HT1080 (cell line): ENCODE data around the gene RAB9A. TPM values are rescaled to one million over a fixed set of nuclear protein-coding genes. Genes with fewer than 3 reads are reported as not detected.
A peak's percentile ranks its signal among the peaks of the same experiment; 100 is the strongest.

Experiments
- DNase-seq: peaks from one replicate; pipeline ENCODE4 v3.0.0-alpha.2; 2015; ENCODE audit warnings: low read depth
- total RNA-seq: library from RNA; depleted of rRNA; stranded (reverse); fragments of >200 nt; shearing (Covaris generic); gene quantifications from 2 replicates; pipeline ENCODE4 v1.2.3, GENCODE V29; 2014; rRNA removed

The RAB9A gene
- total RNA-seq, 1 experiment from 2014 or later: 15.9 TPM

DNA sequence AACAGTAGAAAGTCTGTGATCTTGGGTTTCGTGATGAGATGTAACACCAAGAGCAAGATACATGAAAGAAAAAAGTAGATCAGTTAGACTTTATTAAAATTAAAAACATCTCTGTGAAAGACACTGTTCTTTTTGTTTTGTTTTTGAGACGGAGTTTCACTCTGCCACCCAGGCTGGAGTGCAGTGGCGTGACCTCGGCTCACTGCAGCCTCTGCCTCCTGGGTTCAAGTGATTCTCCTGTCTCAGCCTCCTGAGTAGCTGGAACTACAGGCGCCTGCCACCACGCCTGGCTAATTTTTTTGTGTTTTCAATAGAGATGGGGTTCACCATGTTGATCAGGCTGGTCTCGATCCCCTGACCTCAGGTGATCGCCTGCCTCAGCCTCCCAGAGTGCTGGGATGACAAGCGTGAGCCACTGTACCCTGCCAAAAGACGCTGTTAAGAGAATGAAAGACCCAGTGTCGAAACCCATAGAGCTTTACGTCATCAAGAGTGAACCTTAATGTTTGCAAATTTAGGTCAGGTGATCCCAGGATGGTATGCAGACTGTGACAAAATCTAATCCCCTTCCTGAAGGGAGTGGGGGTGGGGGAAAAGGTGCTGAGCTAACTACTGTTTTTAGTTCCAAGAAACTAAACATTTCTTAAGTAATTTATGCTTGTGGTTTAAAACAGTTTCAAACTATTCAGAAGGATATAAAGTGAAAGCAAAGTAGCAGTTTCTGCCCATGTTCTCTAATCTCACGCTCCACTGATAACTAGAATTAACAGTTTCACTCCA, 53.7 kb downstream of the RAB9A start:
- DNase-seq: no peak

DNA sequence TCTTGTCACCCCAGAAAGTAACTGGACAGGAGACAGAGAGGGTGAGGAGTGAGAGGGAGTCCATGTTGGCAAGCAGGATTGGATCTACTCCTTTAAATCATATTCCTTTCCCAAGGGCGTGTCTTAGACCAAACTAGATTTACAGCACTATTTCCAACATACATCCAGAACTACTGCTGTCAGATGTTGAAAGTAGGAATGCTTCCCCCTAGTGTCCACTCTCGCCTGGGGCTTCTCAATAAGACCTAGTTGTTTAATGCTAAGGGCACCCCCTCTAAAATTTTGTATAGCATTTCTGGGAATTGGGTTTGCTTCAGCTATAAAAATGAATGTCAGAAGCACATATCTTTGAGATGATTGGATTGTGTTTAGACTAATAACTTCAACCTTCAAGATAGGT, 58.9 kb downstream of the RAB9A start:
- DNase-seq: peak; percentile 24

DNA sequence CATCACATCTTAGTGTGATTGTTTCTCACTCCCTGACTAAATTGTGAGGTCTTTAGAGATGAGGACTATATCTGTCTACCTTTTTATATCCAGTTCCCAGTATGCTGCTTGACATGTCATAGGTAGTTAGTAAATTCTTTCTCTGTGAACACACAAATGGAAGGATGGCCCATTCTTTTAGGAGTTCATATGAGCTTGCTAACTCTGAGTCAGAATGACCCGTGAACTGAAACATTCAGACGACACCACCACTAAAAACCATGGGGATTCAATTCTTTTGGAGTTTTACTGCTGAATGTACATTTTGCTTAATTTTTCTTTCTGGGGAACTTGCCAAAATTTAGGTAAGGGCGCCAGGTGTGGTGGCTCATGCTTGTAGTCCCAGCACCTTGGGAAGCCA, 59.6 kb downstream of the RAB9A start:
- DNase-seq: no peak

DNA sequence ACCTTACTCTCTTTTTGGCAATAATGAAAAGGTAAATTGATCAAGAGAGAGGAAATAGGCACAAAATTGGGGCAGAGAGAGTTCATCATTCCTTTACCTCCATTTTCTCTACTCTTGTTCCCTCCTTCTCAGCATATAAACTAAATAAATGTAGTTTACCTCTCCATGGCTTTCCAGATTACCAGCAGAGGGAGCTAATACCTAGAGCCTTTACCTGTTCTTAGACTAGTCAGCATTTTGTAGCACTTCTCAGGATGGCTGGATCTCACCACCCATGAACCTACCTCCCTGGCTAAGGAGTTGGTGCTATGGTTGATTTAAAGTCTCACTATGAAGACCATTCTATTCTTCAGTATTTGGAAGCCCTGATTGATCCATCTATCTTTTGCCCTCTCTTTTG, 61.3 kb downstream of the RAB9A start:
- DNase-seq: peak; percentile 38

DNA sequence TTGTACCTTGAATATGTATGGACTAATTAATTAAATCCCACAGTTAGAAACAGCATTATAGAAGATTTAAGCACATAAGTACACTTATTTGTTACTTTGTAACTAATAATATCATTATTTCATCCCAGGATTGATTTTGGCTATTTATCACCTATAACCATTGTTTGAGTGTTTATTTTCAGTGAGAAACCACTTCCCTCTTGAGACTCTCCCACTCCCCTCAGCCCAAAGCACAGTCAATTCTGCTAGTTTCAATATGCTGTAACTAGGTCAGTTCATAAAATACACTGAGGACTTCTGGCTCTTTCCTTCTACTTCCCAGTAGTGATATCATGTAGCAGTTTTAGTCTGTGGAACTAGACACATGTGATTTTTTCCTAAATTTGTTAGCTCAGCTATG, 61.9 kb downstream of the RAB9A start:
- no peak for DNase-seq

DNA sequence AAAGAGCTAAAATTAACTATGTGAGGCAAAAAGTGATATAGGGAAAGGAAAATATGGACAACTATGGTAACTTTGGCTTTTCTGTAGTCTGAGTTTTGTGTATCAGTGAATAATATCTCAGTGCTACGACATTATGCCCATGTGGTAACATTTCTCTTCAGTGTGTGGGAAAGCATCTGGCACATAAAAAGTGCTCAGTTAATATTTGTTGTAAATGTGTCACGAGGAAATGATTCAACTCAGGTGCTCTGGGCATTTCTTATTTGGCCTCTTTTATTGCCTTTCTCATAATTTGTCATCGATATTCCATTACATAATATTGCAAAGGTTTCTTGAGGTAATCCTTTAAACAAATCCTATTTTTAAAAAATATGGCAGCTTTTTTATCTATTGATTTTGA, 63.2 kb downstream of the RAB9A start:
- peak; percentile 23 for DNase-seq

DNA sequence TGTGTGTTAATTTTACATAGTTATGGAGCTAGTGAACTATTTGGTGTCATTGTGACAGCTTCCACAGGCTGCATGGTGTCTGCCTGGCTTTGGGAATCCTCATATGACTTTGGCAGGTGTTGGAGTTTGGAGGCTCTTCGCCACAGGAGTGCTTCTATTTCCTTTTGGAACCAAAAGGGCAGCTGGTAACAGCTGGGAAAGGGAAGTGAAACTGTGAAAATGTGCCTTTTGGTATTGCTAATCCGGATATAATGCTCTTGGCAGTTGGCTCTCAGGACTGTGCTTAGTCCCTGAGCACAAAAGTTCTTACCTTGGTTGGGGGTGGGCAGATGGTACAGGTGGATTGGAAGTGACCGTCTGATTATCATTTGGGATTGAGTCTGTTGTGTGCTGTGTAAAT, 63.7 kb downstream of the RAB9A start:
- DNase-seq: no peak

DNA sequence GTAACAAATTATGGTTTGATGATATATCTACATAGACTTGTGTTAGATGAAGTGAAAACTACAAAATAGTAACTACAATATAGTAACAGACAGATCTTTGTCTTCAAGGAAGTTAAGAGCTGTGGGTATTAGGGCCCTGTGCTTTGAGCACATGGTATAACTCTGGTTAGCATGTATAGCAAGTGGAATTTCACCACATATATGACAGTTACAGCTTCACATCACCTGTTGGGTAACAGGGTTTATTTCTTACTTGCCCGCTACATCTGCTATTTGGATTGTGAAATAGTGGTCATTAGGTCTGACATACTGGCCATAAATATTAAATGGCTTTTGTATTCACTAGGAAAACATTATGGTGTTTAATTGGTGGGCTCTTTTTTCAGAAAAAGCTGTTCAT, 65.8 kb downstream of the RAB9A start:
- no peak for DNase-seq

DNA sequence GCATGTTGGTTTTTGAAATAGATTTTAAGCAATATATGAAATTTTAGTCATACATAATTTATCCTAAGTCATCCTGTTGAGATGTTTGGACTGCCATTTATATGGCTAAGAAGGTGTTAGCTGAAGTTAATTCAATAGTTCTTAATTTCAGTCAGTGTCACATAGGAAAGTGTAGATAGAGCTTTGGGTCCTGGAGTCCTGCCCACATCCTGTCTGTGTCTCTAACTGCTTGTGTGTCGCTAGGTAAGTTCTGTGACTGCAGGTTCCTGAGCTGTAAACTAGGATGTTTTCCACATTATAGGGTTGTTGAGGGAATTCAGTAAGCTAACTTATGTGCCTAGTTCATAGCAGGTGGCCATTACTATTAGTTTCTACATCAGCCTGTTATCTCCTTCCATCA, 66.3 kb downstream of the RAB9A start:
- DNase-seq: no peak

DNA sequence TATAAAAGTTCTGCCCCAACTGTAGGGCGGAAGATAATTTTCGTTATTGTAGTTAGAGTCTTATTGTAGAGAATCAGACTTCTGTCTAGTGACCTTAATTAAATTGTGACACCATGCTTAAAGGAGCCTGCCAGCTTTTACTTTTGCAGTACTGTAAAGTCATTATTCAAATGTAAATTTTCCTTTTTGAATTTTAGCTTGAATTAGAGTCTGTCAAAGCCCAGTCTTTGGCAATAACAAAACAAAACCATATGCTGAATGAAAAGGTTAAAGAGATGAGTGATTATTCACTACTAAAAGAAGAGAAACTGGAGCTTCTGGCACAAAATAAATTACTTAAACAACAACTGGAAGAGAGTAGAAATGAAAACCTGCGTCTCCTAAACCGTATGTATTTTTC, 67.5 kb downstream of the RAB9A start:
- no peak for DNase-seq

DNA sequence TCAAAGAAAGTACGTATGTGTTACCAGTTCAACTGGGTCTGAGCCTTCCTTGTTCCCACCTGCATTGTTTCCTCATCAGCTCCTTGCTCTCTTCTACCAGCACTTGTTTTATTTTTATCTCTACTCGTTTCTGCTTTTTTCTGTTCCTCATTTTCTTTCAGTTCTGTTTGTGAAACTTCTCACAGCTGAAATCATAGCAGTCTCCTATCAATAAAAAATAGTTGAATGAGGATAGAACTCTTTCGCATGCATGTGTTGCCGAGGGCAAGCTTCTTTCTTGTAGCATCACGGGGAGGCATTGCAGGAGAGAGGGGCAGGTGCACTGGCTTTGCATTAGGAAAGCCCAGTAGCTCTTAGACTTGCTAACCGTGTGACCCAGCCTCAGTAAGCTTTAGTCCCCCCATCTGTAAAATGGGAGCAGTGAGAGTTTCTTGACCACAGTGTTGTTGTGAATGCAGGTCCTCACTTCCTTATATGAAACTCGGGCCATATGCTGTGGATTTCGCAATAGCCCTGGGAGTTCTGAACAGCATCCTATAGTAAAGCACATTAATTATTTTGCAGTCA, 70.3 kb downstream of the RAB9A start:
- DNase-seq: no peak

Other genes starting within 250 kb of the RAB9A start
- not detected in 2 replicates for gene EGFL6, start 119.5 kb upstream of the RAB9A start, total RNA-seq
- gene TCEANC, start 36.0 kb upstream of the RAB9A start, total RNA-seq: 0.29 and 0.77 TPM in 2 replicates
- gene TRAPPC2, start 45.5 kb downstream of the RAB9A start, total RNA-seq: 8.6 and 10.4 TPM in 2 replicates
- 5.6 and 5.9 TPM in 2 replicates for gene OFD1, start 45.6 kb downstream of the RAB9A start, total RNA-seq
- gene GPM6B, start 128.0 kb downstream of the RAB9A start, total RNA-seq: 0.43 and 1.6 TPM in 2 replicates